ENCODE measurements around the gene FDPS.

Gene FDPS

DNA sequence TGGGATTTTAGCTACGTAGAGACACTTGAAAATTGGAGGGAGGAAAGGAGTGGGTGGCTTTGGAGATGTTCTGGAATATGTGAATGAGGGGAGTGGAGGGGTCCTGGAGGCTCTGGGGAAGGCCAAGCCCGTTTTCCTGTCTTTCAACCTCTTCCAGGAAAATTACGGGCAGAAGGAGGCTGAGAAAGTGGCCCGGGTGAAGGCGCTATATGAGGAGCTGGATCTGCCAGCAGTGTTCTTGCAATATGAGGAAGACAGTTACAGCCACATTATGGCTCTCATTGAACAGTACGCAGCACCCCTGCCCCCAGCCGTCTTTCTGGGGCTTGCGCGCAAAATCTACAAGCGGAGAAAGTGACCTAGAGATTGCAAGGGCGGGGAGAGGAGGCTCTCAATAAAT, 11.6 kb downstream of the FDPS start:
- Mint-ChIP-seq H3K27me3 (no peaks in the 10 kb centered on the region), H3K9me3 (no peaks in the 10 kb centered on the region), H3K27ac (no peak overlapping the region)

DNA sequence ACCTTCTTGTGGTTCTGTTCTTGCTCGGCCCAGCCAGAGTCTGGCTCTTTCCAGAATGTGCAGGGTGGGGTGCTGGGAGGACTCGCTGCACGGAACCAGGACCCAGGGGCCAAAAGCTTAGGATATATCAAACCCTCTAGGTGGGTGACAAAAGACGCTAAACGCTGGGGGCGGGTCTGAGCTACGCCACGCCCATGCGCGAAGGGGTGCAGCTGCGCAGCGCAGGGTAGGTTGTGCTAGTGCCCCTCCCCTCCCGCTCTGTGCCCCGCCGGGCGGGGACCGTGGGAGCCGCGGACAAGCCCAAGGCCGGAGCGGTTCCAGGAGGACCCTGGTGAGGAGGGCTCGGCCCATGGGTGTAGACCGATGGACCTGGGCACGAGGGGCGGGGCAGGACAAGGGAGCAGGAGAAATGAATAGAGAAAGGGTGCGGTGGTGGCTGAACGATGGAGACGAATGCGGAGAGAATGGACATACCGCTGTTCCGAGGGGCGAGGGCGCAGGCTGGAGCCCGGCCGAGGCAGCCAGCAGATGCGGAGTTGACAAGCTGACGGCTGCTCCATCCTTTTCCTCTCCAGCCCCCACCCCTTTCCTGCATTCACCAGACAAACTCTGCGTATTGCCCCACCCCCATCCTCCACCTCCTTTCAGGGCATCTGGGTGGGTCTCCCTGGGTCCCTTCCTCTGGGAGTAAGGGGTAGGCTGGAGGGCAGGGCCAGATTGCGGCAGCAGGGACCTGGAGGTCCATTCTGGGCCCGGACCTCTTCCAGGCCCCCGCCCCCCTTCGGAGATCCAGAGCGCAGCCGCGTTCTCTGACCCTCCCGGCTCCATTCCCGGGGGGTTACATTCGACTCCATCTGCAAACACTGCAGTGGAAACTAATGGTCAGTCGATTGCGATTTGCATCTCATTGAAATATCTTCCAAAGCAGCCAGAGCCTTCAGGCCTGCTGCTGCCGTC, 12.3 kb downstream of the FDPS start, which contains the start of gene RUSC1:
RUSC1 (plus strand) TSS at position 234 of the 957 bp plus-strand sequence. CDS start 880 bp downstream, outside the sequence.
- peak; percentile 21 for ATAC-seq (ENCODE audit: low read depth)
- Mint-ChIP-seq H3K27me3 (no peaks in the 10 kb centered on the region), H3K4me1 (peaks cover 19% of the 10 kb centered on the region), H3K36me3 (peaks cover 4% of the 10 kb centered on the region), H3K9me3 (no peaks in the 10 kb centered on the region), H3K27ac (no peak within 1 kb of the TSS), H3K4me3 (peak within 1 kb of the TSS; percentile 78)
- DNase-seq (ENCODE audit: low spot score in 2 of 2): peak; percentile 52 to 61

More for the DNA sequence above, 11.6 kb downstream of the FDPS start:
- H3K36me3 Mint-ChIP-seq: peaks cover 4% of the 10 kb centered on the region
- ATAC-seq (ENCODE audit: low read depth) (no peak), DNase-seq (ENCODE audit: low spot score in 2 of 2) (no peak)
- peak overlapping the region; percentile 78 for H3K4me3 Mint-ChIP-seq
- peaks cover 16% of the 10 kb centered on the region for H3K4me1 Mint-ChIP-seq

DNA sequence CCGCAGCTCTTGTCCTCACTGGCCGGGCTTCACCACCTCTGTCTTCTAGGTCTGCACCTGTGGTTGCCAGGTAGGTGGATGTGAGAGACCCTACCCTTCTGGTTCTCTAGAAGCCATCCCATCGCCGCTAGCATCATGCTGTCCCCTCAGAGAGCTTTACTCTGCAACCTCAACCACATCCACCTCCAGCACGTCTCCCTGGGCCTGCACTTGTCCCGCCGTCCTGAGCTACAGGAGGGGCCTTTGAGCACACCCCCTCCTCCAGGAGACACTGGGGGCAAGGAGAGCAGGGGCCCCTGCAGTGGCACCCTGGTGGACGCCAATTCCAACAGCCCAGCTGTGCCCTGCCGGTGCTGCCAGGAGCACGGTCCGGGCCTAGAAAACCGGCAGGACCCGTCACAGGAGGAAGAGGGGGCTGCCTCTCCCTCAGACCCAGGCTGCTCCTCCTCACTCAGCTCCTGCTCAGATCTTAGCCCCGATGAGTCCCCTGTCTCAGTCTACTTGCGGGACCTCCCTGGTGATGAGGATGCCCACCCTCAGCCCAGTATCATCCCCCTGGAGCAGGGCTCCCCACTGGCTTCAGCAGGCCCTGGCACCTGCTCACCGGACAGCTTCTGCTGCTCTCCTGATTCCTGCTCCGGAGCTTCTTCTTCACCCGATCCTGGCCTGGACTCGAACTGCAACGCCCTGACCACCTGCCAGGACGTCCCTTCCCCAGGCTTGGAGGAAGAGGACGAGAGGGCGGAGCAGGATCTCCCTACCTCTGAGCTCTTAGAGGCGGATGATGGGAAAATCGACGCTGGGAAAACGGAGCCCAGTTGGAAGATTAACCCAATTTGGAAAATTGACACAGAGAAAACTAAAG, 13.2 kb downstream of the FDPS start:
- Mint-ChIP-seq H3K4me1 (peaks cover 22% of the 10 kb centered on the region), H3K27ac (no peak overlapping the region), H3K9me3 (no peaks in the 10 kb centered on the region), H3K27me3 (no peaks in the 10 kb centered on the region), H3K36me3 (peaks cover 4% of the 10 kb centered on the region), H3K4me3 (peak overlapping the region; percentile 92)
- DNase-seq (ENCODE audit: low spot score in 2 of 2) (no peak), ATAC-seq (ENCODE audit: low read depth) (no peak)

DNA sequence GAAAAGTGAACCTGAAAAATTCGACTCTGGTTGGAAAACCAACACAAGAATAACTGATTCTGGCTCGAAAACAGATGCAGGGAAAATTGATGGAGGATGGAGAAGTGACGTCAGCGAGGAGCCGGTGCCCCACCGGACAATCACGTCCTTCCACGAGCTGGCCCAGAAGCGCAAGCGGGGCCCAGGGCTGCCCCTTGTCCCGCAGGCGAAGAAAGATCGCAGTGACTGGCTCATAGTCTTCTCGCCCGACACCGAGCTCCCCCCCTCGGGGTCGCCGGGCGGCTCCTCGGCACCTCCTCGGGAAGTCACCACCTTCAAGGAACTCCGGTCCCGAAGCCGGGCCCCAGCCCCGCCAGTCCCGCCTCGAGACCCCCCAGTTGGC, 13.9 kb downstream of the FDPS start:
- DNase-seq (ENCODE audit: low spot score in 2 of 2): no peak
- Mint-ChIP-seq H3K4me3 (peak overlapping the region; percentile 92), H3K9me3 (no peaks in the 10 kb centered on the region), H3K27me3 (no peaks in the 10 kb centered on the region), H3K27ac (no peak overlapping the region), H3K36me3 (peaks cover 4% of the 10 kb centered on the region), H3K4me1 (peaks cover 22% of the 10 kb centered on the region)
- ATAC-seq (ENCODE audit: low read depth): no peak

DNA sequence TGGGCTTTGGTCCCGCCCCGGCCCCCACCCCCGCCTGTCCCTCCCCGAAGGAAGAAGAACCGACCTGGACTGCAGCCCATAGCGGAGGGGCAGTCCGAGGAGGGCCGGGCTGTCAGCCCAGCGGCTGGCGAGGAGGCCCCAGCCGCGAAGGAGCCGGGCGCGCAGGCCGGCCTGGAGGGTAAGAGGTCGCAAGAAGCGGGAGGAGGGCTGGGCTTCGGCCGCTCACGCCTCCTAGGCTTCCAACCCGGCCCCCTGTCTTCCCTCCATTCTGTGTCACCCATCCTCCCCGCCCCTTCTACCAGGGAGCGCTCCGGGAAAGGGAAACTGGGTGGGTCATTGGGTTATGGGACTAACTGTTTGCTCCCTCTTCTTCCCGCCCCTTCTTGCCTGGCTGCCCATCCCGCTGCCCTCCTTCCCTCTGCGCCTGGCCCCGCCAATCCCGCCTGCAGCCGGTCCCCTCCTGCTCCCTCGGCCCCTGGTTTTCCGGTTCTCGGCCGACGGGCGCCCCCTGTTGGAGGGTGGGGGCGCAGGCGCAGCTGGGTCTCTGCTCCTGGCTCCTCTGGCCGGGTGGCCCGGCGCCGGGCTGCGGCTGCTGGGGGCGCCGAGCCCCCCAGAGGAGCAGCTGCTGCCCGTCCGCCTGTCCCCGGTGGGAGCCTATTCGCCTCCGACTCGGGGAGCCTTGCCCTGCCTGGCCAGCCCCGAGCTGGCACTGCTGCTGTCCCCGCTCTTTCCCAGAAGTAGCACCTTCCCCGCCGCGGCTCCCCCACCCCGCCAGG, 14.5 kb downstream of the FDPS start:
- H3K27me3 Mint-ChIP-seq: no peaks in the 10 kb centered on the region
- H3K27ac Mint-ChIP-seq: peak overlapping the region; percentile 74
- peaks cover 4% of the 10 kb centered on the region for H3K36me3 Mint-ChIP-seq

DNA sequence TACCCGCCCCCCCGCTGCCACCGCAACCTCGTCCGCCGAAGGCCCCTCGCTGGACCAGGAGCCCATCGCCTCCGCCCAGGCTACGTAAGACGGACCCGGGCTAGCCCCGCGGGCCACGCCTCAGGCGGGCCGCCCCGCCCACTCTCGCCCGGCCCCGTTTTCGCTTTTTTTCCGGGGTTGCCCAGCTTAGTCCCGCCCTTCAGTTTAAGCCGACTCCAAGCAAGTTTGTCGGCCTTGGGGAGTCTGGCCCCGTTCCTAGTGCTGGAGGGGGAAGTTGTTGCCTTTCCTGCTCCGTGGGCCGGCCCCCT, 15.0 kb downstream of the FDPS start:
- Mint-ChIP-seq H3K36me3 (peaks cover 4% of the 10 kb centered on the region), H3K27me3 (no peaks in the 10 kb centered on the region), H3K27ac (peak overlapping the region; percentile 74), H3K9me3 (no peaks in the 10 kb centered on the region), H3K4me3 (peak overlapping the region; percentile 92), H3K4me1 (peaks cover 22% of the 10 kb centered on the region)
- ATAC-seq (ENCODE audit: low read depth) (peak; percentile 66), DNase-seq (ENCODE audit: low spot score in 2 of 2) (peak; percentile 65 to 66)

More for the DNA sequence above, 14.5 kb downstream of the FDPS start:
- H3K4me3 Mint-ChIP-seq: peak overlapping the region; percentile 92
- ATAC-seq (ENCODE audit: low read depth) (peak; percentile 64), DNase-seq (ENCODE audit: low spot score in 2 of 2) (peak; percentile 88 to 97)
- peaks cover 22% of the 10 kb centered on the region for H3K4me1 Mint-ChIP-seq
- H3K9me3 Mint-ChIP-seq: no peaks in the 10 kb centered on the region

DNA sequence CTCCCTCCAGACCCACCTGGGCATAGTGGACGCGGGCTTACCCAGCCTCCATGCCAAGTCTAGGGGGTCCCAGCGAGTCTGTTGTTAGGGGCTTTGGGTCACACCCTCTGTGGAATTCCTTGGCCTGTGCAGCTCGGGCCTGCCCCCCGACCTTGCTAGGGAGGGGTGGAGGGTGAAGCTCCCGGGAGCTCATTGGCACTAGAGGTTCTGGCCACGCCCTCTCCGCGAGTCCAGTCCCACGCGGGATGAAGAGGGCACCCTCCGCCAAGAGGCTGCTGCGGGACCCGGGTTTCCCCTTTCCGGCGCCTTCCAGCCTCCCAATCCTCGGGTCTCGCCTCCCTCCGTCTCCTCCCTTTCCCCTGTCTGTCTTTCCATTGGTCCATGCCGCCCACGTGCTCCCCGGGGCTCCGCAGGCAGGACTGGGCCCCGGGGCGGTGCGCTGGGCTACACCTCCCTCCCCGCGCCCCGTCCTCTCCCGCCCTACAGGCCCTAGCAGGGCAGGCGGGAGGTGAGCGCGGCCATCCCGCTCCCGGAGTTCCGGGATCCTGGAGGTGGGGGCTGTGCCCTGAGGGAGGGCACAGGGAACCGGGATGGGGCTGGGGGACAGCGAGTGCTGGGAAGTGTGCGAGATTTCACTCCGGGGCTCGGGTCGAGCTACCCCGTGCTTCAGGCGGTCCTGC, 15.5 kb downstream of the FDPS start:
- peak overlapping the region; percentile 74 for H3K27ac Mint-ChIP-seq
- ATAC-seq (ENCODE audit: low read depth): peak; percentile 71

DNA sequence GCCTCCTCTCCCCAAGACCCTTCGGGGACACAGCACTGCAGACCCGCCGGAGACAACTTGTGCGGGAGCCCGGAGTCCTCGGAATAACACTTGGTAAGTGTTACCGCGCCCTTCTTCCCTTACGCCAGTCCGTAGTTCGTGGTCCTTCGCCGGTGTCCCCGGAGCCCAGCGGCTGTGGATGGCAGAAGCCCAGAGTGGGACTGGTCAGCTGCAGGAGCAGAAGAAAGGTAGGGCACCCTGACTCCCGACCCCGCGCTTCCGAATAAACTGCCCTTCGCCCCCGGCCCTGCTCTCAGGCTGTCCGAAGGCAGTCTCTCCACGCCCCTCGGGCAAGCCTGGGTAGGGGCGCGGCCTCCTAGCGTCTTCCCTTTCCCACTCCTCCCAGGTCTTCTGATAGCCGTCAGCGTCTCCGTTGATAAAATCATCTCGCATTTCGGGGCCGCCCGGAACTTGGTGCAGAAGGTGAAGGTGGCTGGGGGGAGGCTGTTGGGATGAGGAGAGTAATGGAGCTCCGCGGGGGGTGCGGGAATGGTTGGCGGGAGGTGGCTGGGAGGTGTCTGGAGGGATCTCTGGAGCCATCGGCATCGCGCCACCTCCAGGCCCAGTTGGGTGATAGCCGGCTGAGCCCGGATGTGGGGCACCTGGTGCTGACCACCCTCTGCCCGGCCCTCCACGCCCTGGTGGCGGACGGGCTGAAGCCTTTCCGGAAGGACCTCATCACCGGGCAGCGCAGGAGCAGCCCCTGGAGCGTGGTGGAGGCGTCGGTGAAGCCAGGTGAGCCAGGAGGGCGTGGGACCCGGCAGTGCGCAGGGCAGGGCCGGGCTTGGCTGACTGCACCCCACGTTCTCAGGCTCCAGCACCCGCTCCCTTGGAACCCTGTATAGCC, 16.3 kb downstream of the FDPS start:
- H3K9me3 Mint-ChIP-seq: no peaks in the 10 kb centered on the region
- peaks cover 16% of the 10 kb centered on the region for H3K4me1 Mint-ChIP-seq
- H3K36me3 Mint-ChIP-seq: no peaks in the 10 kb centered on the region
- ATAC-seq (ENCODE audit: low read depth) (no peak), DNase-seq (ENCODE audit: low spot score in 2 of 2) (no peak)
- H3K4me3 Mint-ChIP-seq: peak overlapping the region; percentile 92
- no peak overlapping the region for H3K27ac Mint-ChIP-seq
- no peaks in the 10 kb centered on the region for H3K27me3 Mint-ChIP-seq

More for the DNA sequence above, 15.5 kb downstream of the FDPS start:
- peaks cover 19% of the 10 kb centered on the region for H3K4me1 Mint-ChIP-seq
- DNase-seq (ENCODE audit: low spot score in 2 of 2): peak; percentile 72 to 74
- H3K9me3 Mint-ChIP-seq: no peaks in the 10 kb centered on the region
- peak overlapping the region; percentile 92 for H3K4me3 Mint-ChIP-seq
- peaks cover under 1% of the 10 kb centered on the region for H3K36me3 Mint-ChIP-seq
- H3K27me3 Mint-ChIP-seq: no peaks in the 10 kb centered on the region

DNA sequence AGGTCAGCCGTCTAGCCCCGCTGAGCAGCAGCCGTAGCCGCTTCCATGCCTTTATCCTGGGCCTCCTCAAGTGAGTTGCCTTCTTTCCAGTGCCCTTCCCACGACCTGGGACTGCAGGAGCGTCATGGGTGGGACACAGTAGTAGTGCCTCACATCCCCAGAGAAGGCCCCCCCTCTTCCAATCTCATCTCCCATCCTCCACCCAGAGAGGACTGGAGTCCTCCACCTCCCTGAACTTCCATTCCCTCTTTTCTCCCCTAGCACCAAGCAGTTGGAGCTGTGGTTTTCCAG, 16.9 kb downstream of the FDPS start:
- DNase-seq (ENCODE audit: low spot score in 2 of 2) (no peak), ATAC-seq (ENCODE audit: low read depth) (no peak)
- H3K9me3 Mint-ChIP-seq: no peaks in the 10 kb centered on the region
- no peak overlapping the region for H3K27ac Mint-ChIP-seq
- H3K27me3 Mint-ChIP-seq: no peaks in the 10 kb centered on the region
- peaks cover under 1% of the 10 kb centered on the region for H3K36me3 Mint-ChIP-seq
- H3K4me1 Mint-ChIP-seq: peaks cover 11% of the 10 kb centered on the region
- H3K4me3 Mint-ChIP-seq: peak overlapping the region; percentile 33

DNA sequence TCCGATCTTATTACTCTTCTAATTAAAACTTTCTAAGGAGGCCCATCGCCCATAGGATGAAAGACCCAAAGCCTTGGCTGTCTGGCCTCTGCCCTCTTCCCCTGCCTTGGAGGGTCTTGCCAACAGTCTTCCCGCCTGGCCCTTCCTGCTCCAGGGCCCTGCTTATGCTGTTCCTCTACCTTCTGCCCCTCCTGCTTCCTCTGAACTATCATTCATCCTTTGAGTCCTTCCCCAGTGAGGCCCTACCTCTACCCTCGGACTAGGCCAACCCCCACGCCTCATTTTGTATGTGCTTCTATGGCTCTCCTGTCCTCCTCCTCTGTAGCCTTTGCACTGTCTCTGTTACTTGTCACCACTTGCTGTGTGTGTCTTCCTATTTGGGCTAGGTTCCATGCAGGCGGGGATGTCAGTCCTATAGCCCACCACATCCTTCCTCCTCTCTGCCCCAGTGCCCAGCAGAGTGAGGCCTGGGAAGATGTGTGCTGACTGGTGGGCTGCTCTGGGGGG, 17.4 kb downstream of the FDPS start:
- ATAC-seq (ENCODE audit: low read depth): no peak
- Mint-ChIP-seq H3K4me3 (peak overlapping the region; percentile 52), H3K9me3 (no peaks in the 10 kb centered on the region), H3K36me3 (peaks cover 5% of the 10 kb centered on the region), H3K4me1 (peaks cover 11% of the 10 kb centered on the region), H3K27ac (peak overlapping the region; percentile 37), H3K27me3 (no peaks in the 10 kb centered on the region)
- no peak for DNase-seq (ENCODE audit: low spot score in 2 of 2)

DNA sequence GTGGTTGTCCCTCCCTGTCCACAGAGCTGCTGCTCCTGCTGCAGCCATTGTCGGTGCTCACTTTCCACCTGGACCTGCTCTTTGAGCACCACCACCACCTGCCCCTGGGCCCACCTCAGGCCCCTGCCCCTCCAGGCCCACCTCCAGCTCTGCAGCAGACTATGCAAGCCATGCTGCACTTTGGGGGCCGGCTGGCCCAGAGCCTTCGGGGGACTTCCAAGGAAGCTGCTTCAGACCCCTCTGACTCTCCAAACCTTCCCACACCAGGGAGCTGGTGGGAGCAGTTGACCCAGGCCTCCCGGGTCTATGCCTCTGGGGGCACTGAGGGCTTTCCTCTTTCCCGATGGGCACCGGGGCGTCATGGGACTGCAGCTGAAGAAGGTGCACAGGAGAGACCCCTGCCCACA, 18.0 kb downstream of the FDPS start:
- H3K4me1 Mint-ChIP-seq: peaks cover 13% of the 10 kb centered on the region
- H3K27ac Mint-ChIP-seq: no peak overlapping the region
- ATAC-seq (ENCODE audit: low read depth): no peak
- H3K4me3 Mint-ChIP-seq: no peak overlapping the region
- no peaks in the 10 kb centered on the region for H3K27me3 Mint-ChIP-seq
- no peak for DNase-seq (ENCODE audit: low spot score in 2 of 2)
- H3K36me3 Mint-ChIP-seq: peaks cover 7% of the 10 kb centered on the region
- H3K9me3 Mint-ChIP-seq: no peaks in the 10 kb centered on the region

DNA sequence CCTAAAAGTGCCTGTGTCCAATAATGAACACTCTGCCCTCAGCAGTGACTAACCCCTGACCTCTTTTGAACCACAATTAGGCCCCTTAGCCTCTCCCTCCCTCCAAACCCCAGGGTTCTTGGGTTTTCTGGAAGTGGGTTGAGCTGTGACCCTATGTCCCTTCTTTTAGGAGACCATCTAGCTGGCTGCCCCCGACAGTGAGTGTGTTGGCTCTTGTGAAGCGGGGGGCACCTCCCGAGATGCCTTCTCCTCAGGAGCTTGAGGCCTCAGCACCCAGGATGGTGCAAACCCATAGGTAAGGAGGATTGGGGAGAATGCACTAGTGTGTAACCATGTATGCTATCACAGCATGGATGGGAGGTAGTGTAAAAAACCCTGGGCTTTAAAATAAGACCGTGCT, 19.3 kb downstream of the FDPS start:
- Mint-ChIP-seq H3K9me3 (no peaks in the 10 kb centered on the region), H3K4me3 (no peak overlapping the region), H3K27me3 (no peaks in the 10 kb centered on the region), H3K27ac (peak overlapping the region; percentile 78), H3K36me3 (peaks cover 7% of the 10 kb centered on the region), H3K4me1 (peaks cover 13% of the 10 kb centered on the region)
- ATAC-seq (ENCODE audit: low read depth) (no peak), DNase-seq (ENCODE audit: low spot score in 2 of 2) (no peak)

Measured in memory B cell (primary cell).